ENCODE results near the gene LMX1B. TPM values are rescaled to one million over a fixed set of nuclear protein-coding genes. Genes with fewer than 3 reads are reported as not detected.

LMX1B gene
- total RNA-seq, 1 experiment from 2014 or later, result 2.6 TPM

- DNase-seq (ENCODE audit: low read depth, low spot score) (no peak), ATAC-seq (no peak)
- Histone ChIP-seq H3K36me3 (ENCODE audit: control insufficient read depth, insufficient read depth, low read length) (no peaks in the 10 kb centered on the region), H3K27me3 (ENCODE audit: control insufficient read depth, insufficient read depth, low read length) (no peaks in the 10 kb centered on the region), H3K27ac (ENCODE audit: low read length) (no peak overlapping the region), H3K4me3 (ENCODE audit: low read depth in 2 of 2, low read length in 2 of 2) (no peak overlapping the region), H3K9me3 (ENCODE audit: control insufficient read depth, insufficient read depth, low read depth, low read length) (no peaks in the 10 kb centered on the region), H3K4me1 (ENCODE audit: control insufficient read depth, insufficient read depth, low read length) (no peaks in the 10 kb centered on the region)
- in situ Hi-C loops (cut with HindIII; ENCODE audit: low pct_unique_long_range_greater_than_20kb, low sequenced_read_pairs) (no loop called here), intact Hi-C loops (cut with micrococcal nuclease; ENCODE audit: unreplicated experiment) (no loop called here)
- no TSS peak for BruUV-seq (replicated peaks)
- ChIA-PET POLR2A (no interaction called here), CTCF (no interaction called here)
- TF ChIP-seq SIN3A (IDR thresholded peaks at IDR 0.05; ENCODE audit: borderline replicate concordance, insufficient read depth, low read depth, low read length) (no peak), CTCF (IDR thresholded peaks at IDR 0.05) (no peak), REST (IDR thresholded peaks at IDR 0.05; ENCODE audit: insufficient read depth in 1 of 2, low read depth in 2 of 2, low read length in 1 of 2) (no peak), POLR2AphosphoS5 (IDR thresholded peaks at IDR 0.05; ENCODE audit: low read depth, low read length) (no peak), TCF7L2 (IDR thresholded peaks at IDR 0.05; ENCODE audit: low read depth, low read length) (no peak)
Observed at GRCh38 chr9:126618585-126619360, 5.0 kb downstream of the LMX1B start.

DNA sequence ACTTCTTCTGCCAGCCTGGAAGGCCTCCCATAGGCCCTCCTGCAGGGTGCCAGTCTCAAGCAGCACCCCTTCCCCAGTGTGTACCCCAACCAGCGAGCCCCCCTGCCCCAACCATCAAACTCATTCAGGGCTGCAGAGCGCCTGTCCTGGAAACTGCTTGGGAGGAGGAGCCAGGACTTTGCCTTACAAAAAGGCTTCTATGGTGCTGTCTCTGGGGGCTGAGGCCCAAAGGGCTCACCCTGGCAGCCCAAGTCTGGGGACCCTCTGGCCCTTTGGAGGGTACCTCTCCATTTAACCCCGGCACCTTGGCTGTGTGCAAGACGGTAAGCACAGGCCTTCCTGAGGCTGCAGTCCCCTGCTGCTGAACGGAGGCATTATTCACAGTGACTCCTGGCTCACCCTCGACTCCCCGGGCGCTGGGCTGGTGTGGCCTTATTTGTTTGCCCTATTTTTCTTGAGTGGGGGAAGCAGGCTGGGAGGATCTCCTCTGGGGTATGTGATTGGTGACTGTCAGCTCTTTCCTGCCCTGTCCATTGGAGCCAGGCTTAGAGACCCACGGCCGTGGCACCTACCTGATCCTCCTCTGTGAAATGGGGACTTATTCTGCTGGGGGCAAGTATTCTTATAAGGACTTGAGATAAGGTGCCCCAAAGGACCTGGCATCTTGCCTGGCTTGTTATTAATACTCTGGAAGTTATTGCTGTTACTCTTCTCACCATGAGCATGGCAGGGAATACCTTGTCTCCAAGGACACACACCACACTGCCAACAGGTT, 5.8 kb downstream of the LMX1B start:
- H3K36me3 ChIP-seq (ENCODE audit: control insufficient read depth, insufficient read depth, low read length), result no peaks in the 10 kb centered on the region
- BruUV-seq (replicated peaks), result no TSS peak
- H3K27me3 ChIP-seq (ENCODE audit: control insufficient read depth, insufficient read depth, low read length), result no peaks in the 10 kb centered on the region
- POLR2A ChIA-PET, result no interaction called here
- no peak overlapping the region for H3K27ac ChIP-seq (ENCODE audit: low read length)
- CTCF ChIA-PET, result no interaction called here
- TF ChIP-seq SIN3A (IDR thresholded peaks at IDR 0.05; ENCODE audit: borderline replicate concordance, insufficient read depth, low read depth, low read length) (no peak), POLR2AphosphoS5 (IDR thresholded peaks at IDR 0.05; ENCODE audit: low read depth, low read length) (no peak), CTCF (IDR thresholded peaks at IDR 0.05) (no peak), REST (IDR thresholded peaks at IDR 0.05; ENCODE audit: insufficient read depth in 1 of 2, low read depth in 2 of 2, low read length in 1 of 2) (no peak), TCF7L2 (IDR thresholded peaks at IDR 0.05; ENCODE audit: low read depth, low read length) (no peak)
- H3K4me3 ChIP-seq (ENCODE audit: low read depth in 2 of 2, low read length in 2 of 2), result no peak overlapping the region
- in situ Hi-C loops (cut with HindIII; ENCODE audit: low pct_unique_long_range_greater_than_20kb, low sequenced_read_pairs) (no loop called here), intact Hi-C loops (cut with micrococcal nuclease; ENCODE audit: unreplicated experiment) (no loop called here)
- H3K4me1 ChIP-seq (ENCODE audit: control insufficient read depth, insufficient read depth, low read length), result no peaks in the 10 kb centered on the region
- H3K9me3 ChIP-seq (ENCODE audit: control insufficient read depth, insufficient read depth, low read depth, low read length), result no peaks in the 10 kb centered on the region
- DNase-seq (ENCODE audit: low read depth, low spot score) (no peak), ATAC-seq (no peak)
